Measurements from ENCODE around the gene UBE2I.

- TF ChIP-seq CTCF (IDR thresholded peaks at IDR 0.05; ENCODE audit: low read length), result no peak
- no peak for TF ChIP-seq EZH2 (optimal IDR thresholded peaks at IDR 0.05; ENCODE audit: low read depth, low read length)
- TF ChIP-seq EZH2phosphoT487 (IDR thresholded peaks at IDR 0.05; ENCODE audit: low read length), result no peak
These were observed 48.6 kb downstream of the UBE2I start for GRCh38 chr16:1357906-1358566.
